ENCODE measurements around the gene MAPK10. TPM values are rescaled to one million over a fixed set of nuclear protein-coding genes. Genes with fewer than 3 reads are reported as not detected.

The MAPK10 gene
- total RNA-seq, 1 experiment from 2014 or later = 6.8 TPM

DNA sequence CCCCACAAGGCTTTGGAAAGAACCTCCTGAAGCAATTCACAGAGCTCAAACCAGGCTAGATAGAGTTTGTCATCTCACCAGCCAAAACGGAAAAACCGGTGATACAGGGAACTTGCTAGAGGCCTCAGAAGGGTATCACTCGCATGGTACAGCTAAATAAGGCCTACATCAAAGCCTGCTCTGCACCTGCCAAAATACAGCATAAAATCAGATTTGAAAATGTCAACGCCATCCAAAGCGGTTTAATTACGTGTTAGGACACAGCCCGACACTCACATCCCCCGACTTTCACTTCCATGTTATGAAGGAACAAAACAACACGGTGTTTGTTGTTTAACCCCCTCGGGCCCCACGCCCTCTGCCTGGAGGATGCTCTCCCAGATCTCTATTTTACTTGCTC is 65.0 kb downstream of the MAPK10 start:
- TF ChIP-seq CTCF (conservative IDR thresholded peaks at IDR 0.05; ENCODE audit: low read depth, low read length) = no peak
- POLR2A ChIA-PET (ENCODE audit: low non-redundant PET) = no interaction called here
- DNase-seq (ENCODE audit: low spot score) = no peak
- Histone ChIP-seq H3K36me3 (ENCODE audit: insufficient read depth, low read length, poor library complexity, severe bottlenecking) (no peaks in the 10 kb centered on the region), H3K27me3 (replicated peaks; ENCODE audit: insufficient read depth, low read depth, low read length, poor library complexity) (no peaks in the 10 kb centered on the region), H3K4me3 (ENCODE audit: low read depth, low read length, poor library complexity, severe bottlenecking) (no peak overlapping the region), H3K27ac (ENCODE audit: low read depth, low read length, poor library complexity, severe bottlenecking) (no peak overlapping the region), H3K9me3 (ENCODE audit: low read depth, low read length, poor library complexity, severe bottlenecking) (no peaks in the 10 kb centered on the region), H3K4me1 (ENCODE audit: insufficient read depth, low read length, poor library complexity, severe bottlenecking) (no peaks in the 10 kb centered on the region)
- CTCF ChIA-PET = no interaction called here
- intact Hi-C loops (cut with micrococcal nuclease; ENCODE audit: unreplicated experiment) = no loop called here
- no TSS peak for BruUV-seq (replicated peaks)

- Histone ChIP-seq H3K27ac (ENCODE audit: low read depth, low read length, poor library complexity, severe bottlenecking) (no peak overlapping the region), H3K4me3 (ENCODE audit: low read depth, low read length, poor library complexity, severe bottlenecking) (no peak overlapping the region), H3K4me1 (ENCODE audit: insufficient read depth, low read length, poor library complexity, severe bottlenecking) (no peaks in the 10 kb centered on the region), H3K27me3 (replicated peaks; ENCODE audit: insufficient read depth, low read depth, low read length, poor library complexity) (no peaks in the 10 kb centered on the region), H3K9me3 (ENCODE audit: low read depth, low read length, poor library complexity, severe bottlenecking) (no peaks in the 10 kb centered on the region), H3K36me3 (ENCODE audit: insufficient read depth, low read length, poor library complexity, severe bottlenecking) (no peaks in the 10 kb centered on the region)
- no peak for TF ChIP-seq EZH2 (IDR thresholded peaks at IDR 0.05; ENCODE audit: borderline replicate concordance, low read depth, low read length, poor library complexity, severe bottlenecking)
- no peak for TF ChIP-seq CTCF (conservative IDR thresholded peaks at IDR 0.05; ENCODE audit: low read depth, low read length)
- BruUV-seq (replicated peaks) = no TSS peak
- ChIA-PET POLR2A (ENCODE audit: low non-redundant PET) (no interaction called here), CTCF (no interaction called here)
- intact Hi-C loops (cut with micrococcal nuclease; ENCODE audit: unreplicated experiment) = no loop called here
- DNase-seq (ENCODE audit: low spot score) = no peak
Measured at GRCh38 chr4:86291180-86291579, 68.7 kb downstream of the MAPK10 start.

DNA sequence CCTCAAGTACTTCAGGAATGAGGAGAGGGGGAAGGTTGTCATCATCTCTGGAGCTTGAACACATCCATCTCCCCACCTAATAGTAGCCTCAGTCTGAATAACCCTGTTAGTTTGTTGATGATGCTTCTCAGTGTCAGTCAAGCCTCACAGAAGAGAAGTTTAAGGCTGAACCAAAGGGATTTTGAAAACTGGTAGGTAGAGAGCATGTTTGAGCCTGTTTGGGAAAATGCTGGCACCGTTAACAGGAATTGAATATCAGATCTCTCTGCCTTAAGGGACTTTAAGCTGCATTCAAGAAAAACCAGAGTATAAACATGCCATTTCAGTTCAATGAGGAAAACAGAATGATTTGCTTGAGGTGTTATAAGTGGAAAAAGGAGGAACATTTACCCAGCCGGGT is 73.1 kb downstream of the MAPK10 start:
- POLR2A ChIA-PET (ENCODE audit: low non-redundant PET) = no interaction called here
- no peak overlapping the region for H3K27ac ChIP-seq (ENCODE audit: low read depth, low read length, poor library complexity, severe bottlenecking)
- H3K4me3 ChIP-seq (ENCODE audit: low read depth, low read length, poor library complexity, severe bottlenecking) = no peak overlapping the region
- no peaks in the 10 kb centered on the region for H3K9me3 ChIP-seq (ENCODE audit: low read depth, low read length, poor library complexity, severe bottlenecking)
- H3K27me3 ChIP-seq (replicated peaks; ENCODE audit: insufficient read depth, low read depth, low read length, poor library complexity) = no peaks in the 10 kb centered on the region
- H3K36me3 ChIP-seq (ENCODE audit: insufficient read depth, low read length, poor library complexity, severe bottlenecking) = no peaks in the 10 kb centered on the region
- DNase-seq (ENCODE audit: low spot score) = no peak
- no peaks in the 10 kb centered on the region for H3K4me1 ChIP-seq (ENCODE audit: insufficient read depth, low read length, poor library complexity, severe bottlenecking)
- TF ChIP-seq EZH2 (IDR thresholded peaks at IDR 0.05; ENCODE audit: borderline replicate concordance, low read depth, low read length, poor library complexity, severe bottlenecking) = no peak
- no peak for TF ChIP-seq CTCF (conservative IDR thresholded peaks at IDR 0.05; ENCODE audit: low read depth, low read length)
- CTCF ChIA-PET = no interaction called here
- no TSS peak for BruUV-seq (replicated peaks)
- intact Hi-C loops (cut with micrococcal nuclease; ENCODE audit: unreplicated experiment) = no loop called here
